ENCODE data around the gene S100A13. TPM values are rescaled to one million over a fixed set of nuclear protein-coding genes. Genes with fewer than 3 reads are reported as not detected.
"Not testable (repeated sequence)": the region's sequence is repeated elsewhere in the genome, so short reads cannot be mapped to it uniquely, and the experiment has no call there.

The S100A13 gene
- total and polyA plus RNA-seq, 10 of the 15 experiments (the other 5 are each of a cell fraction or from before 2014, with no cell fraction given): 5.7 to 30.9 (median 9.1) TPM

DNA sequence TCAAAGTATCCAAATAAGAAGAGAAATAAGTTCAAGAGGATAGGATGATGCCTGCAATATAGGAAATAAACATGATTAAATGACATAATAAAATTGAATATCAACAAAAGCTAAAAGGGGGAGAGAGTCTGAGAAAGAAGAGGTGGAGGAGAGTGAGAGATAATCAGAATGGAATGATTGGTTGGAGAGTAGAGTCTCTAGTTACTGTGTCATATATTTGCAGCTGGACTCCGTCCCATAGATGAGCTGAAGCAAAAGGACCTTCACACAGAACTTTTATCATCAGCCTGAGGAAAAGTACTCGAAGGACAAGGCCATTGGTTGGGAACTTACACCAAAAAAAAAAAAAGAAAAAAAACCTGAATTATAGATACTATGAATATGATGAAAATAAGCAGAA lies 38.8 kb downstream of the S100A13 start:
- H3K4me1 ChIP-seq (ENCODE audit: control insufficient read depth, insufficient read depth, low read length): no peaks in the 10 kb centered on the region
- FAIRE-seq: no peak
- DNase-seq (ENCODE audit: low read depth, low spot score): no peak
- no peak for ATAC-seq
- H3K27ac ChIP-seq (ENCODE audit: control insufficient read depth, insufficient read depth): no peak overlapping the region
- no peaks in the 10 kb centered on the region for H3K27me3 ChIP-seq (replicated peaks in 1 of 2; ENCODE audit: control insufficient read depth in 2 of 2, insufficient read depth in 2 of 2, low read length in 1 of 2)
- TF ChIP-seq RCOR1 (conservative IDR thresholded peaks at IDR 0.05; ENCODE audit: low read depth, low read length) (no peak), NR2C2 (IDR thresholded peaks at IDR 0.05; ENCODE audit: borderline replicate concordance, control insufficient read depth, insufficient read length, low read depth) (no peak), TCF7 (IDR thresholded peaks at IDR 0.05; ENCODE audit: borderline replicate concordance) (no peak), ZNF622 (IDR thresholded peaks at IDR 0.05) (no peak), YBX1 (IDR thresholded peaks at IDR 0.05) (no peak), IKZF2 (IDR thresholded peaks at IDR 0.05) (no peak)
- TF ChIP-seq, protein P1, sequence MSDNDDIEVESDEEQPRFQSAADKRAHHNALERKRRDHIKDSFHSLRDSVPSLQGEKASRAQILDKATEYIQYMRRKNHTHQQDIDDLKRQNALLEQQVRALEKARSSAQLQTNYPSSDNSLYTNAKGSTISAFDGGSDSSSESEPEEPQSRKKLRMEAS (IDR thresholded peaks at IDR 0.05; ENCODE audit: low read depth, low read length): no peak
- TF ChIP-seq, protein P2, sequence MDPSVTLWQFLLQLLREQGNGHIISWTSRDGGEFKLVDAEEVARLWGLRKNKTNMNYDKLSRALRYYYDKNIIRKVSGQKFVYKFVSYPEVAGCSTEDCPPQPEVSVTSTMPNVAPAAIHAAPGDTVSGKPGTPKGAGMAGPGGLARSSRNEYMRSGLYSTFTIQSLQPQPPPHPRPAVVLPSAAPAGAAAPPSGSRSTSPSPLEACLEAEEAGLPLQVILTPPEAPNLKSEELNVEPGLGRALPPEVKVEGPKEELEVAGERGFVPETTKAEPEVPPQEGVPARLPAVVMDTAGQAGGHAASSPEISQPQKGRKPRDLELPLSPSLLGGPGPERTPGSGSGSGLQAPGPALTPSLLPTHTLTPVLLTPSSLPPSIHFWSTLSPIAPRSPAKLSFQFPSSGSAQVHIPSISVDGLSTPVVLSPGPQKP (IDR thresholded peaks at IDR 0.05; ENCODE audit: low read depth, low read length): no peak
- no peaks in the 10 kb centered on the region for H3K9me3 ChIP-seq (replicated peaks; ENCODE audit: control insufficient read depth, insufficient read depth, low read length)
- CTCF ChIA-PET: interaction anchor here (0.7 to 1.0 kb wide), 3 partner anchors 12 to 515 kb away, joined by 3 read pairs; no protein-coding TSS in a partner anchor
- BruUV-seq (replicated peaks): no TSS peak
- no peaks in the 10 kb centered on the region for H3K36me3 ChIP-seq (ENCODE audit: control insufficient read depth in 2 of 2, insufficient read depth in 2 of 2, low read length in 1 of 2)
- RAD21 ChIA-PET (ENCODE audit: unreplicated experiment): no interaction called here
- POLR2A ChIA-PET: interaction anchor here (0.7 kb wide), 1 partner anchor 236 kb away, joined by 3 read pairs; no protein-coding TSS in a partner anchor
- intact Hi-C loops (cut with micrococcal nuclease; ENCODE audit: unreplicated experiment): no loop called here
- no peaks in the 10 kb centered on the region for H3K79me2 ChIP-seq (ENCODE audit: control insufficient read depth, insufficient read depth, low read length)
- no peaks in the 10 kb centered on the region for H4K20me1 ChIP-seq (ENCODE audit: control insufficient read depth, insufficient read depth)
- 45% methylated on average over 2 of the region's 2 CpGs for WGBS (ENCODE audit: insufficient coverage, insufficient replicate concordance, low lambda C conversion rate, missing lambda C conversion rate)
- no peak overlapping the region for H3K4me2 ChIP-seq (ENCODE audit: control insufficient read depth, insufficient read depth)
- no peak overlapping the region for H2AFZ ChIP-seq (ENCODE audit: control insufficient read depth, low read depth, low read length)
- in situ Hi-C loops (cut with MboI): no loop called here
- SMC1A ChIA-PET (ENCODE audit: uncharacterized antibody, unreplicated experiment): interaction anchor here (0.7 kb wide), 1 partner anchor 16 kb away, joined by 3 read pairs; no protein-coding TSS in a partner anchor
- H3K9ac ChIP-seq (ENCODE audit: control insufficient read depth, insufficient read depth, low read length): no peak overlapping the region
- H3K4me3 ChIP-seq: no peak overlapping the region

DNA sequence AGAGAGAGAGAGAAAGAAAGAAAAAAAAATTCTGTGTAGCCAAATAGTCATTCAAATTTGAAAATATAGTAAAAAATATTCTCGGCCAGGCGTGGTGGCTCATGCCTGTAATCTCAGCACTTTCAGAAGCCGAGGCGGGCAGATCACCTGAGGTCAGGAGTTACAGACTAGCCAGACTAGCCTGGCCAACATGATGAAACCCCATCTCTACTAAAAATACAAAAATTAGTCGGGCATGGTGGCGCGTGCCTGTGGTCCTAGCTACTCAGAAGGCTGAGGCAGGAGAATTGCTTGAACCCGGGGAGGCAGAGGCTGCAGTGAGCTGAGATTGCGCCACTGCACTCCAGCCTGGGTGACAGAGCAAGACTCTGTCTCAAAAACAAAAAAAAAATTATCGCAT lies 39.3 kb downstream of the S100A13 start:
- ATAC-seq; H3K27ac ChIP-seq (ENCODE audit: control insufficient read depth, insufficient read depth); in situ Hi-C loops (cut with MboI); H3K4me2 ChIP-seq (ENCODE audit: control insufficient read depth, insufficient read depth); H3K79me2 ChIP-seq (ENCODE audit: control insufficient read depth, insufficient read depth, low read length); RAD21 ChIA-PET (ENCODE audit: unreplicated experiment); H4K20me1 ChIP-seq (ENCODE audit: control insufficient read depth, insufficient read depth); H3K4me3 ChIP-seq; H3K27me3 ChIP-seq (replicated peaks in 1 of 2; ENCODE audit: control insufficient read depth in 2 of 2, insufficient read depth in 2 of 2, low read length in 1 of 2); DNase-seq (ENCODE audit: low read depth, low spot score); intact Hi-C loops (cut with micrococcal nuclease; ENCODE audit: unreplicated experiment); H2AFZ ChIP-seq (ENCODE audit: control insufficient read depth, low read depth, low read length); H3K9ac ChIP-seq (ENCODE audit: control insufficient read depth, insufficient read depth, low read length); H3K36me3 ChIP-seq (ENCODE audit: control insufficient read depth in 2 of 2, insufficient read depth in 2 of 2, low read length in 1 of 2); H3K4me1 ChIP-seq (ENCODE audit: control insufficient read depth, insufficient read depth, low read length); BruUV-seq (replicated peaks); H3K9me3 ChIP-seq (replicated peaks; ENCODE audit: control insufficient read depth, insufficient read depth, low read length); FAIRE-seq: not testable (repeated sequence)
- CTCF ChIA-PET: interaction anchor here (0.7 to 1.0 kb wide), 3 partner anchors 12 to 515 kb away, joined by 3 read pairs; no protein-coding TSS in a partner anchor
- POLR2A ChIA-PET: interaction anchor here (0.7 kb wide), 1 partner anchor 236 kb away, joined by 3 read pairs; no protein-coding TSS in a partner anchor
- 69% methylated on average over 10 of the region's 10 CpGs for WGBS (ENCODE audit: insufficient coverage, insufficient replicate concordance, low lambda C conversion rate, missing lambda C conversion rate)
- SMC1A ChIA-PET (ENCODE audit: uncharacterized antibody, unreplicated experiment): interaction anchor here (0.7 kb wide), 1 partner anchor 16 kb away, joined by 3 read pairs; no protein-coding TSS in a partner anchor
